Esophagus muscularis mucosa (tissue), 4 donors: ENCODE data around the gene STOML1. TPM values are rescaled to one million over a fixed set of nuclear protein-coding genes. Genes with fewer than 3 reads are reported as not detected.

ENCODE experiments used
- DNase-seq: peaks from one replicate; pipeline ENCODE4 v3.0.0-alpha.2; 2017; ENCODE audit errors: extremely low spot score
- H3K27ac ChIP-seq, 4 donors: fragments of 200-600 bp; sonication (generic); replicated peaks in 1 of 4; 1 replicate in 3 of 4; 2 replicates in 1 of 4; pipeline ENCODE4 v1.5.1; 2016 to 2019; ENCODE audit warnings: mild to moderate bottlenecking in 1 of 4
- H3K27me3 ChIP-seq, 4 donors: fragments of 200-600 bp; sonication (generic); one replicate each; pipeline versions ENCODE4 v1.5.1 to v1.6.0; 2016 to 2019
- H3K36me3 ChIP-seq, 4 donors: fragments of 200-600 bp; sonication (generic); one replicate each; pipeline ENCODE4 v1.5.1; 2016 to 2019
- H3K4me1 ChIP-seq, 4 donors: fragments of 200-600 bp; sonication (generic); one replicate each; pipeline ENCODE4 v1.5.1; 2016 to 2019
- H3K4me3 ChIP-seq, 4 donors: fragments of 200-600 bp; sonication (generic); 1 replicate in 2 of 4; 2 replicates in 2 of 4; pipeline ENCODE4 v1.5.1; 2016 to 2019; ENCODE audit warnings: mild to moderate bottlenecking in 4 of 4, moderate library complexity in 1 of 4
- H3K9me3 ChIP-seq, 4 donors: fragments of 200-600 bp; sonication (generic); 1 replicate in 3 of 4; 2 replicates in 1 of 4; pipeline ENCODE4 v1.5.1; 2016 to 2019
- EP300 ChIP-seq: sonication (generic); formaldehyde crosslinking; IDR thresholded peaks from one replicate; pipeline ENCODE4 v1.6.1; 2017; ENCODE audit warnings: antibody characterized with exemption
- POLR2A ChIP-seq: fragments of 450-650 bp; IDR thresholded peaks from one replicate; pipeline ENCODE4 v1.6.1; 2017; ENCODE audit warnings: antibody characterized with exemption, moderate library complexity, mild to moderate bottlenecking, low read depth
- POLR2AphosphoS5 ChIP-seq, 2 donors: sonication (generic); formaldehyde crosslinking; IDR thresholded peaks; one replicate each; pipeline ENCODE4 v1.6.1; 2017; ENCODE audit warnings: antibody characterized with exemption in 2 of 2
- WGBS: methylation state at CpG from one replicate; pipeline ENCODE4 v1.1.5; 2018; 5-methylcytosine and 5-hydroxymethylcytosine counted together
- intact Hi-C: fragments of 100-400 bp; cut with DNase I; formaldehyde crosslinking; loops from one replicate; pipeline ENCODE4 v1.15.1; 2023
- total RNA-seq, 4 donors: library from RNA; depleted of rRNA; stranded (reverse); fragments of >200 nt; gene quantifications; one replicate each; pipeline versions ENCODE4 v1.1.0 to v1.2.1, GENCODE V29; 2016
- TF ChIP-seq, protein P1 (sequence below), 3 experiments: fragments of 200-600 bp in 2 of 3; fragments of 450-650 bp in 1 of 3; sonication (generic) in 2 of 3; IDR thresholded peaks; one replicate each; pipeline ENCODE4 v1.5.1; 2017 to 2019; ENCODE audit warnings: antibody characterized with exemption in 3 of 3, mild to moderate bottlenecking in 2 of 3, moderate library complexity in 1 of 3

The STOML1 gene
- total RNA-seq, 4 donors from 2014 or later = 7.9 to 25.4 (median 14.9) TPM

DNA sequence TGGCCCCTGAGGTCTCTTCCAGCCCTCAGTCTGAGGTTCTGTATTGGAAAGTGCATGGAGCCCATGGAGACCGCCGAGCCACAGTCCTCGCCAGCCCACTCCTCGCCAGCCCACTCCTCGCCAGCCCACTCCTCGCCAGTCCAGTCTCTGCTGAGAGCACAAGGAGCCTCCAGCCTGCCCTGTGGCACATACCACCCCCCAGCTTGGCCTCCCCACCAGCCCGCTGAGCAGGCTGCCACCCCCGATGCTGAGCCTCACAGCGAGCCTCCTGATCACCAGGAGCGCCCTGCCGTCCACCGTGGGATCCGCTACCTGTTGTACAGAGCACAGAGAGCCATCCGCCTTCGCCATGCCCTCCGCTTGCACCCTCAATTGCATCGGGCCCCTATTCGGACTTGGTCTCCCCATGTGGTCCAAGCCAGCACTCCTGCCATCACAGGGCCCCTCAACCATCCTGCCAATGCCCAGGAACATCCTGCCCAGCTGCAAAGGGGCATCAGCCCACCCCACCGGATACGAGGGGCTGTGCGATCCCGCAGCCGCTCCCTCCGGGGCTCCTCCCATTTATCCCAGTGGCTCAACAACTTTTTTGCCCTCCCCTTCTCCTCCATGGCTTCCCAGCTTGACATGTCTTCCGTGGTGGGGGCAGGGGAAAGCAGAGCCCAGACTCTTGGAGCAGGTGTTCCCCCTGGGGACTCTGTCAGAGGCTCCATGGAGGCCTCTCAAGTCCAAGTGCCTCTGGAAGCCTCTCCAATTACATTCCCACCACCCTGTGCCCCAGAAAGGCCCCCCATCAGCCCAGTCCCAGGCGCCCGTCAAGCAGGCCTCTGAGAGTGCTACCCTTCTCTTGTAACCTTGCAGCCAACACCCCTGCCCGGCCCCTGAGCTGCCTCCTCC, 43.3 kb upstream of the STOML1 start:
- Histone ChIP-seq H3K4me1 (peaks cover 20 to 48% (median 25%) of the 10 kb centered on the region in 4 donors), H3K4me3 (no peak overlapping the region), H3K27me3 (no peaks in the 10 kb centered on the region), H3K27ac (no peak overlapping the region), H3K9me3 (no peaks in the 10 kb centered on the region), H3K36me3 (peaks cover 28 to 70% (median 63%) of the 10 kb centered on the region in 4 donors)
- DNase-seq = no peak
- 93% methylated on average over 28 of the region's 28 CpGs for WGBS
- intact Hi-C loops = loop anchor here (5.0 kb wide), 1 partner anchor 58 kb away; no protein-coding TSS in a partner anchor
- TF ChIP-seq POLR2A = no peak
- TF ChIP-seq, protein P1, sequence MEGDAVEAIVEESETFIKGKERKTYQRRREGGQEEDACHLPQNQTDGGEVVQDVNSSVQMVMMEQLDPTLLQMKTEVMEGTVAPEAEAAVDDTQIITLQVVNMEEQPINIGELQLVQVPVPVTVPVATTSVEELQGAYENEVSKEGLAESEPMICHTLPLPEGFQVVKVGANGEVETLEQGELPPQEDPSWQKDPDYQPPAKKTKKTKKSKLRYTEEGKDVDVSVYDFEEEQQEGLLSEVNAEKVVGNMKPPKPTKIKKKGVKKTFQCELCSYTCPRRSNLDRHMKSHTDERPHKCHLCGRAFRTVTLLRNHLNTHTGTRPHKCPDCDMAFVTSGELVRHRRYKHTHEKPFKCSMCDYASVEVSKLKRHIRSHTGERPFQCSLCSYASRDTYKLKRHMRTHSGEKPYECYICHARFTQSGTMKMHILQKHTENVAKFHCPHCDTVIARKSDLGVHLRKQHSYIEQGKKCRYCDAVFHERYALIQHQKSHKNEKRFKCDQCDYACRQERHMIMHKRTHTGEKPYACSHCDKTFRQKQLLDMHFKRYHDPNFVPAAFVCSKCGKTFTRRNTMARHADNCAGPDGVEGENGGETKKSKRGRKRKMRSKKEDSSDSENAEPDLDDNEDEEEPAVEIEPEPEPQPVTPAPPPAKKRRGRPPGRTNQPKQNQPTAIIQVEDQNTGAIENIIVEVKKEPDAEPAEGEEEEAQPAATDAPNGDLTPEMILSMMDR (IDR thresholded peaks at IDR 0.05) = no peak
- no peak for TF ChIP-seq POLR2AphosphoS5 (IDR thresholded peaks at IDR 0.05)
- TF ChIP-seq EP300 = no peak

DNA sequence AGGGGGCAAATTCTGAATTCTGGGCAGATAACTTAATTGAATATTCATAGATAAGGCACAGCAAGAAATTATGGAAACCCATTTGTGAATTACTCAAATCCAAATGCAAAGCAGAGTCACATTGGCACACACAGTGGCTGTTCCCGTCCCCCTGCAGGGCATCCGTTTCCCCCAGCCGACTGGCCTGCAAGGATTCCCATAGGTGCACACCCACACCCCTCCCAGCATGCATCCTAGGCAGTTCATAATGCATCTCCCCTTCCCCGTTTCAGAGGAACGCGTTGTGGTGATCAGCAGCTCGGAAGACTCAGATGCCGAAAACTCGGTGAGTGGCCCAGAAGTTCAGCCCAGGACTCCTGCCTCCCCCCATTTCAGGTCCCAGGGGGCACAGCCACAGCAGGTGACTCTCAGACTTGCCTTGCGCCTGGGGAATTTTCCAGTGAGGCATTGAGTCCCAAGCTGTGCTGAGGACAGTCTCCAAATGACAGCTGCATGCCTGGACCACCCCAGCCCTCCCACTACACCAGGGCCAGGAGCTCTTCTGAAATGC, 42.2 kb upstream of the STOML1 start:
- no peak for DNase-seq
- Histone ChIP-seq H3K36me3 (peaks cover 33 to 81% (median 73%) of the 10 kb centered on the region in 4 donors), H3K4me1 (peaks cover 12 to 37% (median 16%) of the 10 kb centered on the region in 4 donors), H3K27ac (no peak overlapping the region), H3K27me3 (no peaks in the 10 kb centered on the region), H3K4me3 (no peak overlapping the region), H3K9me3 (no peaks in the 10 kb centered on the region)
- intact Hi-C loops = no loop called here
- 78% methylated on average over 8 of the region's 10 CpGs for WGBS
- no peak for TF ChIP-seq POLR2AphosphoS5 (IDR thresholded peaks at IDR 0.05)
- no peak for TF ChIP-seq POLR2A
- TF ChIP-seq EP300 = no peak
- TF ChIP-seq, protein P1 (IDR thresholded peaks at IDR 0.05) = no peak

DNA sequence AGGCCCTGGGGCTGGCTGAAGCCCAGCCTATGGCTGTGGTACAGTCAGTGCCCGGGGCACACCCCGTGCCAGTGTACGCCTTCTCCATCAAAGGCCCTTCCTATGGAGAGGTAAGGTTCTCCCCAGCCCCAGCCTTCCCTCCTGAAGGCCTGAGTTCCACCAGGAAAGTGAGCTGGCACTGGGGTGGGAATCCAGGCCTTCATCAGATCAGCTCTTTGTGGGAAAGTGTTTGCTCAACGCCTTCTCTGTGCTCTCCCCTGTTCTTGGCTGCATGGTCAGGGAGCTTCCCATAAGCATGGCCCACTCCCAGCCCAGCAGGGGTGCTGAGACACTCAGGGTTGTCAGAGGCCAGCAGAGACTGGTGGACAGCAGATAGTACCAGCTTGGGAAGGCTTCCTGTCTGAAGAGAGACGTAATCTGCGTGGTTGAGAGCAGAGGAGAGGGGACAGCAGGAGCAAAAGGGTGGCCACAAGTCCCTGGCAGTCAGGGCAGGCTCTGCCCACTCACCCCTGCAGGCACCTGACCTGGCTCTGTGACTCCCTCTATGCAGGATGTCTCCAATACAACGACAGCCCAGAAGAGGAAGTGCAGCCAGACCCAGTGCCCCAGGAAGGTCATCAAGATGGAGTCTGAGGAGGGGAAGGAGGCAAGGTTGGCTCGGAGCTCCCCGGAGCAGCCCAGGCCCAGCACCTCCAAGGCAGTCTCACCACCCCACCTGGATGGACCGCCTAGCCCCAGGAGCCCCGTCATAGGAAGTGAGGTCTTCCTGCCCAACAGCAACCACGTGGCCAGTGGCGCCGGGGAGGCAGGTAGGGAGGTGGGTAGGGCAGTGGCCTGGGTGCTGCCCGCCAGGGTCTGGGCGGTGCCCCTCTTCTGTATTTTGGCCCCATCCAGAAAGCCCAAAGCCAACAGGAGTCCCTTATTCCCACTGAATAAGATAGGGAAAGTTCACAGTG, 40.8 kb upstream of the STOML1 start:
- Histone ChIP-seq H3K36me3 (peaks cover 33 to 87% (median 76%) of the 10 kb centered on the region in 4 donors), H3K27me3 (no peaks in the 10 kb centered on the region), H3K4me3 (no peak overlapping the region), H3K27ac (no peak overlapping the region), H3K9me3 (no peaks in the 10 kb centered on the region), H3K4me1 (peaks cover 7 to 36% (median 21%) of the 10 kb centered on the region in 4 donors)
- 80% methylated on average over 13 of the region's 16 CpGs for WGBS
- TF ChIP-seq EP300 (no peak), POLR2AphosphoS5 (IDR thresholded peaks at IDR 0.05) (no peak), POLR2A (no peak)
- TF ChIP-seq, protein P1 (IDR thresholded peaks at IDR 0.05) = no peak
- no peak for DNase-seq
- intact Hi-C loops = no loop called here

DNA sequence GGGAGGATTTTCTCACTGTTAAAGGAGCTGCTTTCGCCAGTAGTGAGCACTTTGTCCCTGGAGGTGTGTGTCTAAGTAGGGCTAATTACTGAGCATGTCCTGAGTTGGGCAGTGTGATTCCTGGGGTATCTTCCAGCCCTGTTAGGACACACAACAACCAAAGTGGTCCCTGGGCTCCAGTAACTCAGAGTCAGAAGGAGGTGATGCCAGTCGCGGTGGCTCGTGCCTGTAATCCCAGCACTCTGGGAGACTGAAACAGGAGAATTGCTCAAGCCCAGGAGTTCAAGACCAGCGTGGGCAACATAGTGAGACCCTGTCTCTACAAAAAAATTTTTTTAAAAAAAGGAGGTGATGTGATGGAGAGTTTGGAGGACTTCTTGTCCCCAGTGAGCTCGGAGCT, 40.0 kb upstream of the STOML1 start:
- 98% methylated on average over 6 of the region's 6 CpGs for WGBS
- no peak for DNase-seq

More for the DNA sequence above, 40.0 kb upstream of the STOML1 start:
- intact Hi-C loops = no loop called here
- Histone ChIP-seq H3K4me3 (no peak overlapping the region), H3K27ac (no peak overlapping the region), H3K36me3 (peaks cover 33 to 87% (median 73%) of the 10 kb centered on the region in 4 donors), H3K27me3 (no peaks in the 10 kb centered on the region), H3K4me1 (peaks cover 6 to 37% (median 25%) of the 10 kb centered on the region in 4 donors), H3K9me3 (no peaks in the 10 kb centered on the region)
- no peak for TF ChIP-seq EP300
- TF ChIP-seq POLR2AphosphoS5 (IDR thresholded peaks at IDR 0.05) = no peak
- no peak for TF ChIP-seq POLR2A
- TF ChIP-seq, protein P1 (IDR thresholded peaks at IDR 0.05) = no peak
